HEK293T (cell line): Measurements from ENCODE around the gene SP7.

Experiments
- BHLHE40 ChIP-seq: fragments of 450-650 bp; IDR thresholded peaks from 2 replicates; pipeline ENCODE4 v1.6.1; 2016; ENCODE audit warnings: mild to moderate bottlenecking, moderate library complexity, borderline replicate concordance
- FOXK2 ChIP-seq: fragments of 450-650 bp; IDR thresholded peaks from 2 replicates; pipeline ENCODE4 v1.6.1; 2016; ENCODE audit warnings: mild to moderate bottlenecking
- FOXM1 ChIP-seq: fragments of 450-650 bp; IDR thresholded peaks from 2 replicates; pipeline ENCODE4 v1.6.1; 2017; ENCODE audit warnings: mild to moderate bottlenecking, borderline replicate concordance
- HDGF ChIP-seq: fragments of 450-650 bp; IDR thresholded peaks from 2 replicates; pipeline ENCODE4 v1.6.1; 2017; ENCODE audit warnings: antibody characterized with exemption, borderline replicate concordance
- LEF1 ChIP-seq: fragments of 450-650 bp; IDR thresholded peaks from 2 replicates; pipeline ENCODE4 v1.6.1; 2017; ENCODE audit warnings: mild to moderate bottlenecking, borderline replicate concordance
- SP1 ChIP-seq: fragments of 450-650 bp; IDR thresholded peaks from 2 replicates; pipeline ENCODE4 v1.6.1; 2017

DNA sequence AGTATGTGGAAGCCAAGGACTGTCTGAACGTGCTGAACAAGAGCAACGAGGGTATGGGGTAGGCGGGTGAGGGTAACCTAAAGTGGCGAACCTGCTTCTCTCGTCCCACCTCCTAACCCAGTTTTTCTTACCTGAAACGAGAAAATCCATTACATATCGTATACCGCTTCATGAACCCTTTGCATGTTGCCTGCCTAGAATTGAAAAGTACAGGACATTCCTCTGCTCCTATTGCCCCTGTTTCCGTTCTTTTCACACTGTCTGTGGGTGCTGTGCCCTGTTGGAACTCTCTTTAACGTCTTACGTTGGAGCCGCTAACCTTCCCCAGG is 40.3 kb downstream of the SP7 start:
- TF ChIP-seq FOXM1 (no peak), FOXK2 (no peak), HDGF (no peak), SP1 (no peak), BHLHE40 (no peak), LEF1 (no peak)
